GM12878 (cell line): Measurements from ENCODE around the gene PDE7B. TPM values are rescaled to one million over a fixed set of nuclear protein-coding genes. Genes with fewer than 3 reads are reported as not detected.

Experiments used
- ATAC-seq: fragments of 200-7000 bp; cut with Tn5 transposase; 3 replicates; pipeline ENCODE4 v1.9.1; 2020; ENCODE audit warnings: mild to moderate bottlenecking, moderate library complexity
- BruUV-seq: library from RNA; stranded (reverse); fragments of 400-500 nt; replicated peaks from 2 replicates; lab custom pipeline; 2021; lab: Mats Ljungman, UMichigan
- CTCF ChIA-PET: fragments of 300-600 bp; sonication (Branson Sonifier 250); formaldehyde crosslinking; extraction: SDS; loops from one replicate; lab custom pipeline; 2021; ENCODE audit warnings: inconsistent platforms; lab: Yijun Ruan, JAX
- POLR2A ChIA-PET: fragments of 350-600 bp; formaldehyde crosslinking; extraction: SDS; loops from one replicate; lab custom pipeline; 2021; ENCODE audit warnings: inconsistent platforms; lab: Charles Lee
- RAD21 ChIA-PET: fragments of 300-600 bp; sonication (Branson Sonifier 250); formaldehyde crosslinking; loops from one replicate; lab custom pipeline; 2023; ENCODE audit warnings: antibody characterized with exemption; ENCODE audit not compliant: unreplicated experiment; lab: Charles Lee
- SMC1A ChIA-PET: fragments of 300-600 bp; sonication (Branson Sonifier 250); formaldehyde crosslinking; loops from one replicate; lab custom pipeline; 2023; ENCODE audit not compliant: unreplicated experiment, uncharacterized antibody; lab: Charles Lee
- DNase-seq: peaks from one replicate; pipeline ENCODE4 v3.0.0-alpha.2; 2011; ENCODE audit warnings: low read depth, low spot score
- FAIRE-seq: peaks from 3 replicates; lab custom pipeline; 2011; peaks lifted over from hg19 to GRCh38; lab: Jason Lieb, UNC
- H2AFZ ChIP-seq: 2 replicates; pipeline ENCODE4 v1.6.0; 2011; ENCODE audit warnings: low read depth, low read length, control low read depth; ENCODE audit not compliant: control insufficient read depth
- H3K27ac ChIP-seq: 2 replicates; pipeline ENCODE4 v1.5.1; 2011; ENCODE audit warnings: control low read depth; ENCODE audit not compliant: control insufficient read depth, insufficient read depth
- H3K27me3 ChIP-seq, 2 experiments: replicated peaks in 1 of 2; 2 replicates each; pipeline versions ENCODE4 v1.6.0 to v1.6.1; 2011; ENCODE audit warnings: low read length in 1 of 2; ENCODE audit not compliant: control insufficient read depth in 2 of 2, insufficient read depth in 2 of 2
- H3K36me3 ChIP-seq, 2 experiments: 2 replicates each; pipeline ENCODE4 v1.5.1; 2011; ENCODE audit warnings: low read length in 1 of 2; ENCODE audit not compliant: control insufficient read depth in 2 of 2, insufficient read depth in 2 of 2
- H3K4me1 ChIP-seq: 2 replicates; pipeline ENCODE4 v1.6.1; 2011; ENCODE audit warnings: mild to moderate bottlenecking, low read length, moderate library complexity, mixed read lengths; ENCODE audit not compliant: control insufficient read depth, insufficient read depth
- H3K4me2 ChIP-seq: 2 replicates; pipeline ENCODE4 v1.6.0; 2011; ENCODE audit warnings: control low read depth; ENCODE audit not compliant: control insufficient read depth, insufficient read depth
- H3K4me3 ChIP-seq: fragments of 200-600 bp; sonication (generic); 2 replicates; pipeline ENCODE4 v1.5.1; 2016
- H3K79me2 ChIP-seq: 2 replicates; pipeline ENCODE4 v1.6.0; 2011; ENCODE audit warnings: low read length; ENCODE audit not compliant: control insufficient read depth, insufficient read depth
- H3K9ac ChIP-seq: 2 replicates; pipeline ENCODE4 v1.8.0; 2011; ENCODE audit warnings: low read length, control low read depth, mixed read lengths; ENCODE audit not compliant: control insufficient read depth, insufficient read depth
- H3K9me3 ChIP-seq: replicated peaks from 3 replicates; pipeline ENCODE4 v1.5.1; 2011; ENCODE audit warnings: mild to moderate bottlenecking, low read length; ENCODE audit not compliant: control insufficient read depth, insufficient read depth
- H4K20me1 ChIP-seq: 2 replicates; pipeline ENCODE4 v1.6.0; 2011; ENCODE audit not compliant: control insufficient read depth, insufficient read depth
- BCL11A ChIP-seq: IDR thresholded peaks from 2 replicates; pipeline ENCODE4 v1.6.1; 2011; ENCODE audit warnings: low read depth, low read length
- CREB1 ChIP-seq: IDR thresholded peaks from 2 replicates; pipeline ENCODE4 v1.6.1; 2012; ENCODE audit warnings: low read depth, mild to moderate bottlenecking, inconsistent platforms
- KLF5 ChIP-seq: fragments of 450-650 bp; IDR thresholded peaks from 2 replicates; pipeline ENCODE4 v1.6.1; 2014; ENCODE audit warnings: mild to moderate bottlenecking; ENCODE audit not compliant: partially characterized antibody
- RAD51 ChIP-seq: fragments of 450-650 bp; IDR thresholded peaks from 2 replicates; pipeline ENCODE4 v1.6.1; 2016; ENCODE audit warnings: moderate library complexity, mild to moderate bottlenecking, inconsistent platforms
- SREBF2 ChIP-seq: IDR thresholded peaks from 2 replicates; pipeline ENCODE4 v1.6.1; 2012; ENCODE audit warnings: mild to moderate bottlenecking, low read length
- ZNF274 ChIP-seq: IDR thresholded peaks from one replicate; pipeline ENCODE4 v1.8.0; 2011; ENCODE audit not compliant: insufficient read length, insufficient read depth
- WGBS: methylation state at CpG from one replicate; pipeline ENCODE4 v1.1.6; 2016; ENCODE audit warnings: low lambda C conversion rate; ENCODE audit not compliant: insufficient replicate concordance, insufficient coverage; ENCODE audit errors: missing lambda C conversion rate; 5-methylcytosine and 5-hydroxymethylcytosine counted together
- in situ Hi-C: fragments of 300-500 bp; cut with MboI; formaldehyde crosslinking; loops from 9 replicates; pipeline ENCODE4 v1.14.3; 2018; ENCODE audit warnings: mixed read lengths
- intact Hi-C: fragments of 100-400 bp; cut with micrococcal nuclease; formaldehyde crosslinking; loops from one replicate; pipeline ENCODE4 v1.14.2; 2022; ENCODE audit not compliant: unreplicated experiment
- polyA plus RNA-seq, 11 experiments: library from polyadenylated mRNA; depleted of rRNA in 4 of 11; unstranded in 6 of 11; stranded (reverse) in 5 of 11; fragments of >200 nt; fragmentation: Nextera tagmentation in 4 of 11; fragmentation: Illumina TruSeq in 1 of 11; extraction: Ambion mirVana in 4 of 11; extraction: Trizol in 1 of 11; gene quantifications; 1 replicate in 1 of 11; 2 replicates in 10 of 11; pipeline versions ENCODE4 v1.2.1 to v1.2.3, GENCODE V29; 2011 to 2016; ENCODE audit warnings: inconsistent platforms in 2 of 11, missing spikeins in 2 of 11, low read depth in 1 of 11
- total RNA-seq, 4 experiments: library from RNA; depleted of rRNA in 3 of 4; stranded (reverse); fragments of >200 nt in 3 of 4; fragmentation: Illumina TruSeq in 1 of 4; extraction: Trizol in 1 of 4; gene quantifications; 2 replicates each; pipeline versions ENCODE4 v1.2.1 to v1.2.3, GENCODE V29; 2013 to 2021
- TF ChIP-seq, protein P1 (sequence below): IDR thresholded peaks from 2 replicates; pipeline ENCODE4 v1.6.1; 2012; ENCODE audit warnings: low read depth, low read length, improper control_type of control experiment
- TF ChIP-seq, protein P2 (sequence below): fragments of 150-350 bp; IDR thresholded peaks from 2 replicates; pipeline ENCODE4 v1.6.1; 2014; ENCODE audit warnings: mild to moderate bottlenecking, low read depth, low read length
- TF ChIP-seq, protein P3 (sequence below): fragments of 450-650 bp; IDR thresholded peaks from 2 replicates; pipeline ENCODE4 v1.6.1; 2017; ENCODE audit warnings: mild to moderate bottlenecking
- TF ChIP-seq, protein P4 (sequence below): fragments of 450-650 bp; IDR thresholded peaks from 2 replicates; pipeline ENCODE4 v1.6.1; 2017; ENCODE audit warnings: low read depth, mild to moderate bottlenecking, moderate library complexity

Gene PDE7B
- total and polyA plus RNA-seq, 10 of the 15 experiments (the other 5 are each of a cell fraction or from before 2014, with no cell fraction given): not detected

DNA sequence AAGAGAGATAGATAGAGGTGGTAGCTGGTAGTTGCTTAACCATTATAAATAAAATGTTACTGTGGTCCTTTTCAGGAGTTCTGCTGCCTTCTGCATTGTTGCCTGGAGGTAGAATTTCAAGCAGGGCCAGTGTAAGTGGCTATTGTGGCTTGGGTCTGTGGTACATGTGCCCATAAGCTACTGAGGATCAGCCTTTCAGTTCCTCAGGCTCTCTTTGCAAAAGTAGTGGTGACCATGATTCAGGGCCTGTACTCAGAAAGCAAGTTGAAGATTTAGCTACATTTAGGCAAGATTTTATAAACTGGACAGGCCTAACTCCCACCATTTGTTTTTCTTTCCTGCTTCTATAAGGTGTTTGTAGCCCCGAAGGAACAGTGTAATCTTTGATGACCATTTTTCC lies 199.0 kb downstream of the PDE7B start (continued):
- no peak for TF ChIP-seq KLF5
- TF ChIP-seq, protein P1, sequence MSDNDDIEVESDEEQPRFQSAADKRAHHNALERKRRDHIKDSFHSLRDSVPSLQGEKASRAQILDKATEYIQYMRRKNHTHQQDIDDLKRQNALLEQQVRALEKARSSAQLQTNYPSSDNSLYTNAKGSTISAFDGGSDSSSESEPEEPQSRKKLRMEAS: no peak
- TF ChIP-seq SREBF2: no peak
- TF ChIP-seq CREB1: no peak
- TF ChIP-seq, protein P2, sequence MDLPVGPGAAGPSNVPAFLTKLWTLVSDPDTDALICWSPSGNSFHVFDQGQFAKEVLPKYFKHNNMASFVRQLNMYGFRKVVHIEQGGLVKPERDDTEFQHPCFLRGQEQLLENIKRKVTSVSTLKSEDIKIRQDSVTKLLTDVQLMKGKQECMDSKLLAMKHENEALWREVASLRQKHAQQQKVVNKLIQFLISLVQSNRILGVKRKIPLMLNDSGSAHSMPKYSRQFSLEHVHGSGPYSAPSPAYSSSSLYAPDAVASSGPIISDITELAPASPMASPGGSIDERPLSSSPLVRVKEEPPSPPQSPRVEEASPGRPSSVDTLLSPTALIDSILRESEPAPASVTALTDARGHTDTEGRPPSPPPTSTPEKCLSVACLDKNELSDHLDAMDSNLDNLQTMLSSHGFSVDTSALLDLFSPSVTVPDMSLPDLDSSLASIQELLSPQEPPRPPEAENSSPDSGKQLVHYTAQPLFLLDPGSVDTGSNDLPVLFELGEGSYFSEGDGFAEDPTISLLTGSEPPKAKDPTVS: no peak
- no peak for TF ChIP-seq RAD51
- TF ChIP-seq, protein P3, sequence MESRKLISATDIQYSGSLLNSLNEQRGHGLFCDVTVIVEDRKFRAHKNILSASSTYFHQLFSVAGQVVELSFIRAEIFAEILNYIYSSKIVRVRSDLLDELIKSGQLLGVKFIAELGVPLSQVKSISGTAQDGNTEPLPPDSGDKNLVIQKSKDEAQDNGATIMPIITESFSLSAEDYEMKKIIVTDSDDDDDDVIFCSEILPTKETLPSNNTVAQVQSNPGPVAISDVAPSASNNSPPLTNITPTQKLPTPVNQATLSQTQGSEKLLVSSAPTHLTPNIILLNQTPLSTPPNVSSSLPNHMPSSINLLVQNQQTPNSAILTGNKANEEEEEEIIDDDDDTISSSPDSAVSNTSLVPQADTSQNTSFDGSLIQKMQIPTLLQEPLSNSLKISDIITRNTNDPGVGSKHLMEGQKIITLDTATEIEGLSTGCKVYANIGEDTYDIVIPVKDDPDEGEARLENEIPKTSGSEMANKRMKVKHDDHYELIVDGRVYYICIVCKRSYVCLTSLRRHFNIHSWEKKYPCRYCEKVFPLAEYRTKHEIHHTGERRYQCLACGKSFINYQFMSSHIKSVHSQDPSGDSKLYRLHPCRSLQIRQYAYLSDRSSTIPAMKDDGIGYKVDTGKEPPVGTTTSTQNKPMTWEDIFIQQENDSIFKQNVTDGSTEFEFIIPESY: no peak

DNA sequence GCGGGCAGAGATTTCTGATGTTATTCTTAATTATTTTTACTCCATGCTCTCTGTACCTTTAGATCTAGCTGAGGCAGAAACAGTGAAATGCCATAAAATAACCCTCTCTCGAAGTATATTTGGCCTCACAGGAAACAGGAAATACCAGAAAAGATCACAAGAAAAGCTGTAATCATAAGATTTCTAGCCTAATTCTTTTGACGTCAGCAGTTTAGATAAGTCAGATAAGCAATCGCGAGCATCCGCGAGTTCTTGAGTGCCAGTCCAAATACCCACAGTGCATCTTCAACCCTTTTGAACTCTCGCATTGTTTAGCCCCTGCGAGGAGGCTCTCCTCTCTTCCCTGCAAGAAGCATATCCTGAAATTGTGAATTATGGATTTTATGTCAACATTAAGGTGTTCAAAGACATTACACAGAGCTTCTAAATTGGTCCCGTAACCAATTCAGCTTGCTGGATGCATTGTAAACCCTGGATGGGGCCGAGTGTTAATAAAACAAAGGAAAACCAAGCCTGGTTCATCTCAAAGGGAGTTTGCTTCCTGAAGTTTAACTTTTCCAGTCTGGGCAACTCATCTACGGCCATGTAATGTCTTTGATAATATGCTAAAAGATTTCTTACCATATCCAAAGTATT lies 199.8 kb downstream of the PDE7B start:
- RAD21 ChIA-PET: no interaction called here
- BruUV-seq: no TSS peak
- no peak for DNase-seq

More for the DNA sequence above, 199.8 kb downstream of the PDE7B start:
- intact Hi-C loops: no loop called here
- Histone ChIP-seq H3K79me2 (no peaks in the 10 kb centered on the region), H3K4me2 (no peak overlapping the region), H2AFZ (no peak overlapping the region), H3K9me3 (no peaks in the 10 kb centered on the region), H3K9ac (no peak overlapping the region), H3K27ac (no peak overlapping the region), H3K4me3 (no peak overlapping the region), H4K20me1 (no peaks in the 10 kb centered on the region), H3K36me3 (no peaks in the 10 kb centered on the region), H3K4me1 (no peaks in the 10 kb centered on the region), H3K27me3 (no peaks in the 10 kb centered on the region)
- POLR2A ChIA-PET: no interaction called here
- FAIRE-seq: no peak
- no peak for ATAC-seq
- CTCF ChIA-PET: no interaction called here
- WGBS: 49% methylated on average over 12 of the region's 12 CpGs
- TF ChIP-seq ZNF274 (no peak), BCL11A (no peak)
- TF ChIP-seq, protein P4, sequence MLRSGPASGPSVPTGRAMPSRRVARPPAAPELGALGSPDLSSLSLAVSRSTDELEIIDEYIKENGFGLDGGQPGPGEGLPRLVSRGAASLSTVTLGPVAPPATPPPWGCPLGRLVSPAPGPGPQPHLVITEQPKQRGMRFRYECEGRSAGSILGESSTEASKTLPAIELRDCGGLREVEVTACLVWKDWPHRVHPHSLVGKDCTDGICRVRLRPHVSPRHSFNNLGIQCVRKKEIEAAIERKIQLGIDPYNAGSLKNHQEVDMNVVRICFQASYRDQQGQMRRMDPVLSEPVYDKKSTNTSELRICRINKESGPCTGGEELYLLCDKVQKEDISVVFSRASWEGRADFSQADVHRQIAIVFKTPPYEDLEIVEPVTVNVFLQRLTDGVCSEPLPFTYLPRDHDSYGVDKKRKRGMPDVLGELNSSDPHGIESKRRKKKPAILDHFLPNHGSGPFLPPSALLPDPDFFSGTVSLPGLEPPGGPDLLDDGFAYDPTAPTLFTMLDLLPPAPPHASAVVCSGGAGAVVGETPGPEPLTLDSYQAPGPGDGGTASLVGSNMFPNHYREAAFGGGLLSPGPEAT: no peak
- SMC1A ChIA-PET: no interaction called here
- in situ Hi-C loops: no loop called here
